ENCODE measurements around the gene IGF2BP2.

IGF2BP2 gene

GRCh38 chr3:185837414-185837813, 12.6 kb upstream of the IGF2BP2 start:
- no peak for DNase-seq (ENCODE audit: low read depth in 2 of 2)

- DNase-seq (ENCODE audit: low read depth in 2 of 2) = no peak
These were observed 7.1 kb upstream of the IGF2BP2 start for GRCh38 chr3:185831990-185832389.

GRCh38 chr3:185831195-185831594, 6.4 kb upstream of the IGF2BP2 start:
- DNase-seq (ENCODE audit: low read depth in 2 of 2) = no peak

GRCh38 chr3:185830018-185830797, 5.4 kb upstream of the IGF2BP2 start:
- DNase-seq (ENCODE audit: low read depth in 2 of 2) = no peak

GRCh38 chr3:185828755-185829154, 3.9 kb upstream of the IGF2BP2 start:
- no peak for DNase-seq (ENCODE audit: low read depth in 2 of 2)

GRCh38 chr3:185827595-185828344, 2.9 kb upstream of the IGF2BP2 start:
- DNase-seq (ENCODE audit: low read depth in 2 of 2) = no peak

- DNase-seq (ENCODE audit: low read depth in 2 of 2) = no peak
These were observed 1.0 kb upstream of the IGF2BP2 start for GRCh38 chr3:185825639-185826481.

- no peak for DNase-seq (ENCODE audit: low read depth in 2 of 2)
These were observed 514 bp downstream of the IGF2BP2 start for GRCh38 chr3:185824051-185825005.

- DNase-seq (ENCODE audit: low read depth in 2 of 2) = no peak
These were observed 1.5 kb downstream of the IGF2BP2 start for GRCh38 chr3:185823078-185824044.

GRCh38 chr3:185822221-185823000, 2.4 kb downstream of the IGF2BP2 start:
- no peak for DNase-seq (ENCODE audit: low read depth in 2 of 2)

- no peak for DNase-seq (ENCODE audit: low read depth in 2 of 2)
These were observed 3.7 kb downstream of the IGF2BP2 start for GRCh38 chr3:185820973-185821758.

GRCh38 chr3:185818267-185818875, 6.5 kb downstream of the IGF2BP2 start:
- DNase-seq (ENCODE audit: low read depth in 2 of 2) = no peak

- DNase-seq (ENCODE audit: low read depth in 2 of 2) = no peak
These were observed 9.2 kb downstream of the IGF2BP2 start for GRCh38 chr3:185815391-185816282.

GRCh38 chr3:185813691-185814215, 11.1 kb downstream of the IGF2BP2 start:
- no peak for DNase-seq (ENCODE audit: low read depth in 2 of 2)

- DNase-seq (ENCODE audit: low read depth in 2 of 2) = no peak
These were observed 11.6 kb downstream of the IGF2BP2 start for GRCh38 chr3:185813205-185813604.

GRCh38 chr3:185807445-185808068, 17.3 kb downstream of the IGF2BP2 start:
- DNase-seq (ENCODE audit: low read depth in 2 of 2) = no peak
